Adrenal gland (tissue), 12 donors: ENCODE results near the gene DCC. TPM values are rescaled to one million over a fixed set of nuclear protein-coding genes. Genes with fewer than 3 reads are reported as not detected.

Experiments
- DNase-seq, 7 donors: peaks; one replicate each; pipeline ENCODE4 v3.0.0-alpha.2; 2019 to 2020
- H3K27ac ChIP-seq, 5 donors: fragments of 200-600 bp; sonication (generic) in 4 of 5; 1 replicate in 3 of 5; 2 replicates in 2 of 5; pipeline versions ENCODE4 v1.5.1 to v1.8.0; 2016 to 2020; ENCODE audit warnings: mild to moderate bottlenecking in 1 of 5
- H3K27me3 ChIP-seq: fragments of 200-600 bp; 2 replicates; pipeline ENCODE4 v1.8.0; 2021
- H3K36me3 ChIP-seq, 2 donors: fragments of 200-600 bp; replicated peaks in 1 of 2; 1 replicate in 1 of 2; 2 replicates in 1 of 2; pipeline versions ENCODE4 v1.5.1 to v1.8.0; 2018 to 2022
- H3K4me1 ChIP-seq, 2 donors: fragments of 200-600 bp; replicated peaks in 1 of 2; 1 replicate in 1 of 2; 2 replicates in 1 of 2; pipeline versions ENCODE4 v1.5.1 to v1.8.0; 2018 to 2021
- H3K4me3 ChIP-seq, 4 donors: fragments of 200-600 bp; sonication (generic) in 3 of 4; one replicate each; pipeline ENCODE4 v1.5.1; 2016 to 2018
- H3K9me3 ChIP-seq, 3 donors: fragments of 200-600 bp; sonication (generic) in 1 of 3; replicated peaks in 1 of 3; 1 replicate in 2 of 3; 2 replicates in 1 of 3; pipeline versions ENCODE4 v1.5.1 to v1.8.0; 2016 to 2021
- CTCF ChIP-seq, 6 experiments: fragments of 450-650 bp in 4 of 6; fragments of 200-600 bp in 2 of 6; sonication (generic) in 1 of 6; IDR thresholded peaks; 1 replicate in 5 of 6; 2 replicates in 1 of 6; pipeline versions ENCODE4 v1.5.1 to v1.8.0; 2016 to 2021; ENCODE audit warnings: antibody characterized with exemption in 6 of 6, mild to moderate bottlenecking in 2 of 6, moderate library complexity in 1 of 6
- POLR2A ChIP-seq, 2 donors: fragments of 450-650 bp; IDR thresholded peaks; one replicate each; pipeline ENCODE4 v1.6.1; 2017; ENCODE audit warnings: antibody characterized with exemption in 2 of 2, mild to moderate bottlenecking in 2 of 2, moderate library complexity in 1 of 2
- WGBS, 4 donors: extraction: QIAGEN DNeasy Blood & Tissue Kit in 2 of 4; methylation state at CpG; one replicate each; pipeline versions ENCODE4 v1.1.5 to v1.1.7; 2013 to 2017; 5-methylcytosine and 5-hydroxymethylcytosine counted together
- intact Hi-C, 2 donors: fragments of 100-400 bp; cut with DNase I; formaldehyde crosslinking; loops; one replicate each; pipeline versions ENCODE4 v1.14.1 to v1.15.0; 2022 to 2023
- polyA plus RNA-seq, 3 donors: library from polyadenylated mRNA; stranded (reverse); fragments of 200-250 nt in 2 of 3; fragments of 350-450 nt in 1 of 3; fragmentation: Illumina TruSeq in 1 of 3; extraction: RNeasy Lipid Tissue Mini Kit (QIAGEN cat#74804) in 1 of 3; gene quantifications; one replicate each; pipeline ENCODE4 v1.2.3, GENCODE V29; 2013 to 2014
- total RNA-seq, 9 donors: library from RNA; depleted of rRNA in 4 of 9; stranded (reverse); fragments of >200 nt in 4 of 9; fragments of 120-200 nt in 1 of 9; fragmentation: NEBNext Ultra II Directional in 1 of 9; extraction: Animal tissue kit (Norgen Biotek cat#: 25700) in 1 of 9; gene quantifications; one replicate each; pipeline versions ENCODE4 v1.1.0 to v1.2.4, GENCODE V29; 2013 to 2023
- donor health status: healthy with polysubstance abuse.
- donor health status: Bipolar disorder and iron deficiency.
- donor health status: DM: yes; HTN: yes; CAD: no.
- donor health status: DM: no; HTN: no; CAD: no.
- donor health status: DM: no; HTN: no; CAD: no.
- donor health status: DM: yes; HTN: yes; CAD: no.

DCC gene
- total and polyA plus RNA-seq, 12 donors, result 0.33 to 3.5 (median 1.1) TPM; not detected in 1

- Histone ChIP-seq H3K4me1 (no peaks in the 10 kb centered on the region), H3K27me3 (no peaks in the 10 kb centered on the region), H3K4me3 (no peak overlapping the region), H3K36me3 (no peaks in the 10 kb centered on the region), H3K27ac (no peak overlapping the region), H3K9me3 (no peaks in the 10 kb centered on the region)
- intact Hi-C loops, result no loop called here
- no peak for DNase-seq
- TF ChIP-seq CTCF (IDR thresholded peaks at IDR 0.05) (no peak), POLR2A (IDR thresholded peaks at IDR 0.05) (no peak)
- 37 to 42% (median 38%) methylated on average over 2 of the region's 2 CpGs for WGBS, 4 donors
Observed at GRCh38 chr18:53472546-53472945, 1132.5 kb downstream of the DCC start.

GRCh38 chr18:53478155-53478554, 1138.2 kb downstream of the DCC start:
- WGBS, 4 donors, result 75 to 88% (median 80%) methylated on average over 3 of the region's 3 CpGs

GRCh38 chr18:53486296-53486695, 1146.3 kb downstream of the DCC start:
- WGBS, 4 donors, result 32 to 38% (median 37%) methylated on average over 3 of the region's 3 CpGs
- Histone ChIP-seq H3K4me1 (no peaks in the 10 kb centered on the region), H3K27me3 (no peaks in the 10 kb centered on the region), H3K27ac (no peak overlapping the region), H3K4me3 (no peak overlapping the region), H3K36me3 (no peaks in the 10 kb centered on the region), H3K9me3 (no peaks in the 10 kb centered on the region)
- DNase-seq, result no peak
- TF ChIP-seq POLR2A (IDR thresholded peaks at IDR 0.05), result no peak
- TF ChIP-seq CTCF (IDR thresholded peaks at IDR 0.05), result no peak
- intact Hi-C loops, result no loop called here

More at GRCh38 chr18:53478155-53478554, 1138.2 kb downstream of the DCC start:
- intact Hi-C loops, result no loop called here
- H3K9me3 ChIP-seq, result no peaks in the 10 kb centered on the region
- no peak overlapping the region for H3K4me3 ChIP-seq
- H3K27ac ChIP-seq, result no peak overlapping the region
- H3K36me3 ChIP-seq, result no peaks in the 10 kb centered on the region
- TF ChIP-seq POLR2A (IDR thresholded peaks at IDR 0.05) (no peak), CTCF (IDR thresholded peaks at IDR 0.05) (no peak)
- no peaks in the 10 kb centered on the region for H3K4me1 ChIP-seq
- DNase-seq, result no peak
- no peaks in the 10 kb centered on the region for H3K27me3 ChIP-seq

- H3K4me1 ChIP-seq, result no peaks in the 10 kb centered on the region
- H3K36me3 ChIP-seq, result no peaks in the 10 kb centered on the region
- no peak overlapping the region for H3K27ac ChIP-seq
- no peak overlapping the region for H3K4me3 ChIP-seq
- intact Hi-C loops, result no loop called here
- WGBS, 4 donors, result 10 to 23% (median 18%) methylated on average over 3 of the region's 3 CpGs
- no peaks in the 10 kb centered on the region for H3K27me3 ChIP-seq
- no peak for TF ChIP-seq CTCF (IDR thresholded peaks at IDR 0.05)
- TF ChIP-seq POLR2A (IDR thresholded peaks at IDR 0.05), result no peak
- DNase-seq, result no peak
- H3K9me3 ChIP-seq, result no peaks in the 10 kb centered on the region
Observed at GRCh38 chr18:53489266-53489665, 1149.3 kb downstream of the DCC start.
